GM04503 (cell line): ENCODE measurements around the gene CYP24A1.

Source experiments
- DNase-seq: peaks from one replicate; pipeline ENCODE4 v3.0.0-alpha.2; 2012; ENCODE audit warnings: low read depth

CYP24A1 gene

GRCh38 chr20:54156981-54157835 is 16.6 kb downstream of the CYP24A1 start:
- DNase-seq = no peak

GRCh38 chr20:54156522-54156921 is 17.3 kb downstream of the CYP24A1 start:
- DNase-seq = no peak

- no peak for DNase-seq
These were observed 18.0 kb downstream of the CYP24A1 start for GRCh38 chr20:54155736-54156317.

- DNase-seq = no peak
These were observed 19.3 kb downstream of the CYP24A1 start for GRCh38 chr20:54154439-54154838.

GRCh38 chr20:54153847-54154246 is 19.9 kb downstream of the CYP24A1 start:
- DNase-seq = no peak

- DNase-seq = no peak
These were observed 20.8 kb downstream of the CYP24A1 start for GRCh38 chr20:54153041-54153327.

GRCh38 chr20:54152227-54153040 is 21.4 kb downstream of the CYP24A1 start:
- DNase-seq = no peak

- DNase-seq = no peak
These were observed 22.1 kb downstream of the CYP24A1 start for GRCh38 chr20:54151511-54152226.

- no peak for DNase-seq
These were observed 22.7 kb downstream of the CYP24A1 start for GRCh38 chr20:54151075-54151439.

- DNase-seq = no peak
These were observed 24.0 kb downstream of the CYP24A1 start for GRCh38 chr20:54149765-54150264.

GRCh38 chr20:54148947-54149764 is 24.6 kb downstream of the CYP24A1 start:
- DNase-seq = no peak

GRCh38 chr20:54146672-54147071 is 27.1 kb downstream of the CYP24A1 start:
- no peak for DNase-seq

- no peak for DNase-seq
These were observed 28.9 kb downstream of the CYP24A1 start for GRCh38 chr20:54144847-54145414.

- no peak for DNase-seq
These were observed 32.7 kb downstream of the CYP24A1 start for GRCh38 chr20:54140927-54141566.

- DNase-seq = no peak
These were observed 33.3 kb downstream of the CYP24A1 start for GRCh38 chr20:54140486-54140885.

- DNase-seq = no peak
These were observed 33.7 kb downstream of the CYP24A1 start for GRCh38 chr20:54140067-54140466.

- DNase-seq = no peak
These were observed 34.6 kb downstream of the CYP24A1 start for GRCh38 chr20:54139188-54139587.

GRCh38 chr20:54138427-54138826 is 35.4 kb downstream of the CYP24A1 start:
- no peak for DNase-seq

GRCh38 chr20:54137115-54137514 is 36.7 kb downstream of the CYP24A1 start:
- DNase-seq = no peak

GRCh38 chr20:54134445-54135220 is 39.2 kb downstream of the CYP24A1 start:
- DNase-seq = no peak
